CD14-positive monocyte (primary cell): ENCODE measurements around the gene ARL14. TPM values are rescaled to one million over a fixed set of nuclear protein-coding genes. Genes with fewer than 3 reads are reported as not detected.
"Not testable (repeated sequence)": the region's sequence is repeated elsewhere in the genome, so short reads cannot be mapped to it uniquely, and the experiment has no call there.

ENCODE experiments used
- DNase-seq, 3 donors: peaks; one replicate each; pipeline ENCODE4 v3.0.0-alpha.2; 2011 to 2022
- H2AFZ ChIP-seq: 2 replicates; pipeline ENCODE4 v1.6.0; 2012; ENCODE audit warnings: mild to moderate bottlenecking, low read depth, low read length, inconsistent platforms; ENCODE audit not compliant: insufficient read depth, poor library complexity, severe bottlenecking
- H3K27ac ChIP-seq, 2 donors: 1 replicate in 1 of 2; 2 replicates in 1 of 2; pipeline ENCODE4 v1.5.1; 2012 to 2013; ENCODE audit warnings: low read length in 2 of 2, control low read depth in 1 of 2, inconsistent platforms in 1 of 2, low read depth in 1 of 2, mild to moderate bottlenecking in 1 of 2
- H3K27me3 ChIP-seq, 2 donors: one replicate each; pipeline versions ENCODE4 v1.6.0 to v1.6.1; 2011 to 2013; ENCODE audit warnings: low read length in 2 of 2; ENCODE audit not compliant: control insufficient read depth in 2 of 2, insufficient read depth in 2 of 2
- H3K36me3 ChIP-seq, 2 donors: replicated peaks in 1 of 2; 1 replicate in 1 of 2; 2 replicates in 1 of 2; pipeline versions ENCODE4 v1.5.1 to v1.6.1; 2012 to 2013; ENCODE audit warnings: low read length in 2 of 2, control low read depth in 1 of 2, inconsistent platforms in 1 of 2, mild to moderate bottlenecking in 1 of 2; ENCODE audit not compliant: insufficient read depth in 2 of 2, control insufficient read depth in 1 of 2
- H3K4me1 ChIP-seq, 2 donors: 1 replicate in 1 of 2; 2 replicates in 1 of 2; pipeline versions ENCODE4 v1.5.1 to v1.6.1; 2012 to 2013; ENCODE audit warnings: low read length in 2 of 2, control low read depth in 1 of 2, inconsistent platforms in 1 of 2, mild to moderate bottlenecking in 1 of 2, moderate library complexity in 1 of 2; ENCODE audit not compliant: insufficient read depth in 2 of 2, control insufficient read depth in 1 of 2
- H3K4me2 ChIP-seq: replicated peaks from 2 replicates; pipeline ENCODE3; 2012; ENCODE audit warnings: low read length, moderate library complexity, mild to moderate bottlenecking; ENCODE audit not compliant: poor library complexity, severe bottlenecking; ENCODE audit errors: extremely low read depth
- H3K4me3 ChIP-seq, 3 experiments: fragments of 200-600 bp in 1 of 3; sonication (generic) in 1 of 3; replicated peaks in 1 of 3; 1 replicate in 2 of 3; 2 replicates in 1 of 3; pipeline ENCODE4 v1.5.1; 2011 to 2013; ENCODE audit warnings: low read length in 3 of 3, mild to moderate bottlenecking in 3 of 3, control low read depth in 2 of 3, low read depth in 2 of 3, inconsistent platforms in 1 of 3, moderate library complexity in 1 of 3
- H3K79me2 ChIP-seq: 2 replicates; pipeline ENCODE4 v1.6.0; 2012; ENCODE audit warnings: mild to moderate bottlenecking, control low read depth, inconsistent platforms, low read length, moderate library complexity; ENCODE audit not compliant: insufficient read depth
- H3K9ac ChIP-seq: 2 replicates; pipeline ENCODE4 v1.6.0; 2017; ENCODE audit warnings: low read length, mild to moderate bottlenecking; ENCODE audit not compliant: insufficient read depth, poor library complexity, severe bottlenecking
- H3K9me3 ChIP-seq, 2 donors: replicated peaks in 1 of 2; 1 replicate in 1 of 2; 2 replicates in 1 of 2; pipeline versions ENCODE4 v1.5.1 to v1.6.1; 2012 to 2013; ENCODE audit warnings: low read length in 2 of 2, control low read depth in 1 of 2; ENCODE audit not compliant: control insufficient read depth in 1 of 2, insufficient read depth in 1 of 2
- H4K20me1 ChIP-seq: 2 replicates; pipeline ENCODE4 v1.6.0; 2012; ENCODE audit warnings: mild to moderate bottlenecking, low read length, control low read depth, moderate library complexity; ENCODE audit not compliant: insufficient read depth
- H3K27ac Mint-ChIP-seq, 7 donors: one replicate each; pipeline ENCODE4 v1.8.0; 2020; ENCODE audit warnings: mild to moderate bottlenecking in 7 of 7, mixed read lengths in 7 of 7, moderate library complexity in 6 of 7, inconsistent platforms in 2 of 7
- H3K27me3 Mint-ChIP-seq, 3 donors: one replicate each; pipeline ENCODE4 v1.8.0; 2021 to 2022; ENCODE audit warnings: low read depth in 3 of 3, mild to moderate bottlenecking in 3 of 3, mixed read lengths in 3 of 3, moderate library complexity in 3 of 3, inconsistent platforms in 1 of 3
- H3K36me3 Mint-ChIP-seq, 2 donors: one replicate each; pipeline ENCODE4 v1.8.0; 2020; ENCODE audit warnings: mixed read lengths in 2 of 2, inconsistent platforms in 1 of 2, mild to moderate bottlenecking in 1 of 2
- H3K4me1 Mint-ChIP-seq: one replicate; pipeline ENCODE4 v1.8.0; 2020; ENCODE audit warnings: mild to moderate bottlenecking, mixed read lengths
- H3K4me3 Mint-ChIP-seq, 2 donors: one replicate each; pipeline ENCODE4 v1.8.0; 2020; ENCODE audit warnings: mild to moderate bottlenecking in 2 of 2, mixed read lengths in 2 of 2, moderate library complexity in 1 of 2
- H3K9me3 Mint-ChIP-seq, 7 donors: one replicate each; pipeline ENCODE4 v1.8.0; 2020 to 2022; ENCODE audit warnings: mixed read lengths in 7 of 7, mild to moderate bottlenecking in 6 of 7, moderate library complexity in 6 of 7, inconsistent platforms in 2 of 7
- WGBS: methylation state at CpG from one replicate; pipeline ENCODE4 v1.1.5; 2013; ENCODE audit warnings: missing lambda C conversion rate; ENCODE audit not compliant: insufficient coverage; 5-methylcytosine and 5-hydroxymethylcytosine counted together
- intact Hi-C, 2 donors: fragments of 100-400 bp; cut with micrococcal nuclease; formaldehyde crosslinking; loops; one replicate each; pipeline versions ENCODE4 v1.15.0 to v1.15.1; 2023
- polyA plus RNA-seq, 3 donors: library from polyadenylated mRNA; depleted of rRNA in 1 of 3; unstranded in 2 of 3; stranded (reverse) in 1 of 3; fragments of 300-500 nt in 2 of 3; fragments of >200 nt in 1 of 3; fragmentation: Illumina TruSeq in 2 of 3; gene quantifications; 1 replicate in 2 of 3; 2 replicates in 1 of 3; pipeline ENCODE4 v1.2.3, GENCODE V29; 2012 to 2021
- TF ChIP-seq, protein P1 (sequence below): fragments of 200-600 bp; IDR thresholded peaks from one replicate; pipeline ENCODE4 v1.8.0; 2022; ENCODE audit warnings: antibody characterized with exemption, mild to moderate bottlenecking

The ARL14 gene
- polyA plus RNA-seq, 3 donors: not detected

DNA sequence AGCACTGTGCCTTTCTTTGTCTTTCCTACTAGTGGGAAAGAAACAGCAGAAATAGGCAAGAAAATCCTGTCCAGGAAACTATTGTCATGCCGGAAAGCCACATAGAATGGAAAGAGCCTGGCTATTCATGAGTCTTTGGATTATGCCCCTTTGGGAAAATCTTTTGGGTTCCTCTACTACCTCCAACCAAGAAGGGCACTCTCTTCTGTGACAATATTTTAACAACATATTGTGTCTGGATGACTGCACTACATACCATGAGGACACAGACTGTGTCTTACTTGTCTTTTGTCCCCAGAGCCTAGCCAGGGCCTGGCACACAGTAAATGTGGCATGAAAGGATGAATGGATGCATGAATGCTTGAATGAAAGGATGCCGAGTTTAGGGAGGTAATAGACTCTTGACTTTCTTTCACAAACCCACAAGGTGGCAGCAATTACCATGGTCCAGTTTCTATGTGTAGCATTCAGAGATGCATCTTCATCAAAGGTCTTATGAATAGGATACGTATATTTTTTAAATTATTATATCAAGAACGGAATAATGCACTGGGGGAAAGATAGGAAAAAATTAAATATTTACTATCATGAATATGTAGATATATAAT lies 30.3 kb downstream of the ARL14 start:
- Mint-ChIP-seq H3K36me3 (no peaks in the 10 kb centered on the region), H3K27me3 (peaks cover 5 to 10% (median 5%) of the 10 kb centered on the region in 3 donors), H3K4me1 (no peaks in the 10 kb centered on the region), H3K4me3 (no peak overlapping the region), H3K9me3 (no peaks in the 10 kb centered on the region), H3K27ac (no peak overlapping the region)
- H4K20me1 ChIP-seq: no peaks in the 10 kb centered on the region
- no peaks in the 10 kb centered on the region for H3K9me3 ChIP-seq
- H3K4me2 ChIP-seq: no peak overlapping the region
- no peak overlapping the region for H3K4me3 ChIP-seq
- H3K36me3 ChIP-seq: no peaks in the 10 kb centered on the region
- intact Hi-C loops: loop anchor here (2.0 to 10.0 kb wide), 3 partner anchors 234 to 568 kb away; no protein-coding TSS in a partner anchor
- H3K27me3 ChIP-seq: peaks cover 0 to 2% of the 10 kb centered on the region in 2 donors
- no peak overlapping the region for H3K27ac ChIP-seq
- WGBS: 40% methylated on average over 1 of the region's 4 CpGs
- no peak overlapping the region for H2AFZ ChIP-seq
- H3K9ac ChIP-seq: no peak overlapping the region
- peak; percentile 22 to 40 (median 32) for DNase-seq
- TF ChIP-seq, protein P1, sequence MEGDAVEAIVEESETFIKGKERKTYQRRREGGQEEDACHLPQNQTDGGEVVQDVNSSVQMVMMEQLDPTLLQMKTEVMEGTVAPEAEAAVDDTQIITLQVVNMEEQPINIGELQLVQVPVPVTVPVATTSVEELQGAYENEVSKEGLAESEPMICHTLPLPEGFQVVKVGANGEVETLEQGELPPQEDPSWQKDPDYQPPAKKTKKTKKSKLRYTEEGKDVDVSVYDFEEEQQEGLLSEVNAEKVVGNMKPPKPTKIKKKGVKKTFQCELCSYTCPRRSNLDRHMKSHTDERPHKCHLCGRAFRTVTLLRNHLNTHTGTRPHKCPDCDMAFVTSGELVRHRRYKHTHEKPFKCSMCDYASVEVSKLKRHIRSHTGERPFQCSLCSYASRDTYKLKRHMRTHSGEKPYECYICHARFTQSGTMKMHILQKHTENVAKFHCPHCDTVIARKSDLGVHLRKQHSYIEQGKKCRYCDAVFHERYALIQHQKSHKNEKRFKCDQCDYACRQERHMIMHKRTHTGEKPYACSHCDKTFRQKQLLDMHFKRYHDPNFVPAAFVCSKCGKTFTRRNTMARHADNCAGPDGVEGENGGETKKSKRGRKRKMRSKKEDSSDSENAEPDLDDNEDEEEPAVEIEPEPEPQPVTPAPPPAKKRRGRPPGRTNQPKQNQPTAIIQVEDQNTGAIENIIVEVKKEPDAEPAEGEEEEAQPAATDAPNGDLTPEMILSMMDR: peak; percentile 61
- no peaks in the 10 kb centered on the region for H3K79me2 ChIP-seq
- H3K4me1 ChIP-seq: no peaks in the 10 kb centered on the region

DNA sequence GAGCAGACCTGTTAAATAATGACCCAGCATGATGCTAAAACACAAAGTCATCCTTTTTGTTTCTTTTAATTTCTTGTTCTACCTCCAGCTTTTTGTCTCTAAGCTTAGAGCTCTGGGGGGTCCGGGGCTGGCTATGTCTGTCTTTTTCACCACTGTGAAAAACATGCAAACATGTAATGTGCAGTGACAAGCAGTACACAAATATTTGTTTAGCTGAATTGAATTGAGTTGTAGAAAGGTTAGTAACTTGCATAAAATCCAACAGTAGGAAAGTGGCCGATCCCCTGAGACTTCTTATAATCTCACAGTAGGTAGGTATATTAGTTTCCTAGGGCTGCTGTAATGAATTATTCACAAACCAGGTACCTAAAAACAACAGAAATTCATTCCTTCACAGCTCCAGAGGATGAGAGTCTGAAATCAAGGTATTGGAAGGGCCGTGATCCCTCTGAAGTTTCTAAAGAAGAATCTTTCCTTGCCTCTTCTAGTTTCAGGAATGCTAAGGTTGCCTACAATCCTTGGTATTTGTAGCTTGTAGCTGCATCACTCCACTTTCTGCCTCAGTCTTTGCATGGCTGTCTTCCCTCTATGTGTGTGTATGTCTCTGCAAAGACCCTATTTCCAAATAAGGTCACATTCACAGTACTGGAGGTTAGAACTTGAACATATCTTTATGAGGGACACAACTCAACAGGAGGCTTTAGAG lies 32.7 kb downstream of the ARL14 start:
- Histone ChIP-seq H3K27ac (no peak overlapping the region), H3K4me1 (no peaks in the 10 kb centered on the region), H3K4me2 (no peak overlapping the region), H2AFZ (no peak overlapping the region), H3K4me3 (no peak overlapping the region), H3K27me3 (no peaks in the 10 kb centered on the region), H3K9ac (no peak overlapping the region), H3K36me3 (no peaks in the 10 kb centered on the region), H3K79me2 (no peaks in the 10 kb centered on the region), H3K9me3 (no peaks in the 10 kb centered on the region), H4K20me1 (no peaks in the 10 kb centered on the region)
- no peaks in the 10 kb centered on the region for H3K36me3 Mint-ChIP-seq
- H3K4me1 Mint-ChIP-seq: no peaks in the 10 kb centered on the region
- intact Hi-C loops: loop anchor here in 1 of 2 donors (10.0 kb wide), 1 partner anchor 565 kb away; no protein-coding TSS in a partner anchor
- H3K27ac Mint-ChIP-seq: no peak overlapping the region
- peaks cover 0 to 2% (median 0%) of the 10 kb centered on the region in 7 donors for H3K9me3 Mint-ChIP-seq
- TF ChIP-seq, protein P1: no peak
- WGBS: 100% methylated on average over 1 of the region's 3 CpGs
- peaks cover 4 to 10% (median 7%) of the 10 kb centered on the region in 3 donors for H3K27me3 Mint-ChIP-seq
- H3K4me3 Mint-ChIP-seq: no peak overlapping the region
- no peak for DNase-seq

DNA sequence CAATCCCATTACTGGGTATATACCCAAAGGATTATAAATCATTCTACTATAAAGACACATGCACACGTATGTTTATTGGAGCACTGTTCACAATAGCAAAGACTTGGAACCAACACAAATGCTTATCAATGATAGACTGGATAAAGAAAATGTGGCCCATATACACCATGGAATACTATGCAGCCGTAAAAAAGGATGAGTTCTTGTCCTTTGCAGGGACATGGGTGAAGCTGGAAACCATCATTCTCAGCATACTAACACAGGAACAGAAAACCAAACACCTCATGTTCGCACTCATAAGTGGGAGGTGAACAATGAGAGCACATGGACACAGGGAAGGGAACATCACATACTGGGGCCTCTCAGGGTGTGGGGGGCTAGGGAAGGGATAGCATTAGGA lies 36.2 kb downstream of the ARL14 start:
- H2AFZ ChIP-seq, H3K27ac Mint-ChIP-seq, H3K4me3 ChIP-seq, H3K9ac ChIP-seq, H3K27ac ChIP-seq, H3K4me3 Mint-ChIP-seq, DNase-seq, intact Hi-C loops, H3K36me3 ChIP-seq, H3K4me1 ChIP-seq, H3K4me1 Mint-ChIP-seq, H3K9me3 ChIP-seq, H3K9me3 Mint-ChIP-seq, H3K27me3 Mint-ChIP-seq, H3K36me3 Mint-ChIP-seq, H3K4me2 ChIP-seq, H3K27me3 ChIP-seq, H4K20me1 ChIP-seq, H3K79me2 ChIP-seq: not testable (repeated sequence)
- WGBS: no CpG with 5 or more reads among the region's 3 CpGs
